AG09319 (cell line): Measurements from ENCODE around the gene SUN2.

ENCODE experiments used
- DNase-seq: peaks from one replicate; pipeline ENCODE4 v3.0.0-alpha.2; 2010; ENCODE audit warnings: low read depth; ENCODE audit errors: extremely low read depth
- TF ChIP-seq, protein P1 (sequence below): IDR thresholded peaks from 2 replicates; pipeline ENCODE4 v1.5.1; 2011; ENCODE audit warnings: low read depth, mild to moderate bottlenecking, inconsistent platforms, low read length, moderate library complexity

Gene SUN2

DNA sequence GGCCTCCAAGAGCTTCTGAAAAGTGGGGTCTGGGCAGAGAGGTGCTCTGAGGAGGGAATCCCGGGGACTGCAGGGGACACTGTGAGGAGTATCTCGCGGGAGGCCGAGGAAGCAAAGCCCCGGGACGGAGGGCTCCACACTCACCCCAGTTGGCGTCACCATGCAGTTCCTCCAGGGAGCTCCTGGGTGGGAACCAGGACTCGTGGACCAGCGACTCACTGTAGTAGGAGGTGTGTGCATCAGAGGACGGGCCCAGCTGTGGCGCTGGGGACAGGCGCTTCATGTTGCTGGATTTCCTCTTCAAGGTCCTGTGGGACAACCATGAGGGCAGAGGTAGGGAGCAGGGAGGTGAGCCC is 4.8 kb downstream of the SUN2 start:
- no peak for DNase-seq
- TF ChIP-seq, protein P1, sequence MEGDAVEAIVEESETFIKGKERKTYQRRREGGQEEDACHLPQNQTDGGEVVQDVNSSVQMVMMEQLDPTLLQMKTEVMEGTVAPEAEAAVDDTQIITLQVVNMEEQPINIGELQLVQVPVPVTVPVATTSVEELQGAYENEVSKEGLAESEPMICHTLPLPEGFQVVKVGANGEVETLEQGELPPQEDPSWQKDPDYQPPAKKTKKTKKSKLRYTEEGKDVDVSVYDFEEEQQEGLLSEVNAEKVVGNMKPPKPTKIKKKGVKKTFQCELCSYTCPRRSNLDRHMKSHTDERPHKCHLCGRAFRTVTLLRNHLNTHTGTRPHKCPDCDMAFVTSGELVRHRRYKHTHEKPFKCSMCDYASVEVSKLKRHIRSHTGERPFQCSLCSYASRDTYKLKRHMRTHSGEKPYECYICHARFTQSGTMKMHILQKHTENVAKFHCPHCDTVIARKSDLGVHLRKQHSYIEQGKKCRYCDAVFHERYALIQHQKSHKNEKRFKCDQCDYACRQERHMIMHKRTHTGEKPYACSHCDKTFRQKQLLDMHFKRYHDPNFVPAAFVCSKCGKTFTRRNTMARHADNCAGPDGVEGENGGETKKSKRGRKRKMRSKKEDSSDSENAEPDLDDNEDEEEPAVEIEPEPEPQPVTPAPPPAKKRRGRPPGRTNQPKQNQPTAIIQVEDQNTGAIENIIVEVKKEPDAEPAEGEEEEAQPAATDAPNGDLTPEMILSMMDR: no peak

GRCh38 chr22:38750638-38751037 is 5.2 kb downstream of the SUN2 start:
- DNase-seq: no peak
- TF ChIP-seq, protein P1: no peak

DNA sequence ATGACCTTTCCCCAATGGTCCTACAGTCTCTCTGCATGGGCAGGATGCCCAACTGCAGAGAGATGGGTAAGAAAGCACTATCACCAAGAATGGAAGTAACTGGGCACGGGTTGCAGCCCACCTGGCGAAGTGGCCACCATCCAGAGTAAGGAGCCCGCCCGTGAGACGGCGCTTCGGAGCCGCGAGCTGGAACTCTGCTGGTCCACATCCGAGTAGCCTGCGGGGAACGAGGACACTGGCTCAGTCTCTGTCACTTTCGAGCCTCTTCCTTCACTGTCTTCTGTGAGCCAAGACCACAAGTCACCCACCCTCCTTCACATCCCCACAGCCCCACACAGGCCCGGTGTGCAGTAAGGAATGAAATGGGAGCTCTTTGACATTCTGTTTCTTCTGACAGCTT is 5.7 kb downstream of the SUN2 start:
- TF ChIP-seq, protein P1: no peak
- DNase-seq: no peak

GRCh38 chr22:38748487-38749136 is 7.2 kb downstream of the SUN2 start:
- TF ChIP-seq, protein P1: no peak
- DNase-seq: no peak

DNA sequence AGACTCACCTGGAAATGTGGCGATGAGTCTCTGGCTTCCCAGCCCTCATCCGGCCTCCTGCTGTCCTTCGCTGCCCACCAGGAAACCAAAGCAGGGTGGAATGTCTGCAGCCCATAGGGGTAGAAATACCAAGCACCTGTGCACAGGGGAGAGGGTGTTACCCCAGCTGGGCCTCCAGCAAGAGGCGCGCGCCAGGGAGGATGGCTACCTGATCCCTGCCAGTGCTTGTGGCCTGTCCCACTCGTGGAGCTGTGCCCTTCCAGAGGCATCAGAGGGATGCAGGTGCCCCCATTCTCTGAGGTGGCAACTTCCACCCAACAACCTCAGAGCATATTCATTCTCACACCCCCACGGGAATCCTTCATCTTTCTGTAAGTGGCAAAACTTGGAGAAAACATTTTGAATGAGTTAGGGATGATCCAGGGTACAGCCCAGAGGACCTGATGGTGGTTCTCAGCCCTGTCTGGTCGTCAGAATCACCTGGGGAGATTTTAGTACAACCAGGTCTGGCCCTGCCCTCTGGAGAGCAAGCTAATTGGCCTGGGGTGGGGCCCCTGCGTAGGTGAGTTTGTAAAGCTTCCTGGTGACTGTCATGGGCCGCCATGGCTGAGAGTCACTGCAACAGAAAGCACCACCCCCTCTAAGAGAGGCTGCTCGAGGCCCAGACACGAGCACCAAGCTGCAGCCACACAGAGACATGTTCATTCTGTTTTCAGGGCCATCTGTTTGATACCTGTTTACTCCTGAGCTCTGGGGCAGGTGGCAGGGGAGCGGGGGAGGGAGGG is 9.9 kb downstream of the SUN2 start:
- no peak for DNase-seq
- TF ChIP-seq, protein P1: no peak

GRCh38 chr22:38744981-38745380 is 10.8 kb downstream of the SUN2 start:
- TF ChIP-seq, protein P1: no peak
- DNase-seq: no peak

- TF ChIP-seq, protein P1: no peak
- no peak for DNase-seq
Measured at GRCh38 chr22:38742176-38742942, 13.4 kb downstream of the SUN2 start.
